GM21737 (cell line): ENCODE results near the gene CBX3.
A peak's percentile ranks its signal among the peaks of the same experiment; 100 is the strongest.
"Not testable (repeated sequence)": the region's sequence is repeated elsewhere in the genome, so short reads cannot be mapped to it uniquely, and the experiment has no call there.

Experiments used
- ATAC-seq: cut with Tn5 transposase; IDR thresholded peaks from one replicate; pipeline ENCODE4 v1.9.1; 2021; ENCODE audit warnings: mild to moderate bottlenecking, moderate library complexity; ENCODE audit not compliant: unreplicated experiment

CBX3 gene

GRCh38 chr7:26200444-26201246, 900 bp upstream of the CBX3 start, which contains the start of gene HNRNPA2B1:
Gene HNRNPA2B1, minus strand, starts transcription at chr7:26200746. Its CDS starts 169 bp downstream, at chr7:26200577.
- ATAC-seq = peak; percentile 55

GRCh38 chr7:26202019-26202990, 760 bp downstream of the CBX3 start:
- peak; percentile 8 for ATAC-seq

- ATAC-seq = no peak
Measured at GRCh38 chr7:26203016-26203415, 1.5 kb downstream of the CBX3 start.

- ATAC-seq = no peak
Measured at GRCh38 chr7:26208040-26208439, 6.5 kb downstream of the CBX3 start.

GRCh38 chr7:26212921-26213718, 11.6 kb downstream of the CBX3 start:
- ATAC-seq = no peak

GRCh38 chr7:26213807-26214515, 12.4 kb downstream of the CBX3 start:
- no peak for ATAC-seq

- no peak for ATAC-seq
Measured at GRCh38 chr7:26216049-26216448, 14.5 kb downstream of the CBX3 start.

GRCh38 chr7:26224359-26224758, 22.8 kb downstream of the CBX3 start:
- no peak for ATAC-seq

- no peak for ATAC-seq
Measured at GRCh38 chr7:26227987-26228386, 26.4 kb downstream of the CBX3 start.

- no peak for ATAC-seq
Measured at GRCh38 chr7:26233902-26234511, 32.5 kb downstream of the CBX3 start.

- no peak for ATAC-seq
Measured at GRCh38 chr7:26237035-26237807, 35.7 kb downstream of the CBX3 start.

- no peak for ATAC-seq
Measured at GRCh38 chr7:26238032-26238431, 36.5 kb downstream of the CBX3 start.

- no peak for ATAC-seq
Measured at GRCh38 chr7:26245150-26245549, 43.6 kb downstream of the CBX3 start.

GRCh38 chr7:26250239-26250638, 48.7 kb downstream of the CBX3 start:
- no peak for ATAC-seq

- not testable (repeated sequence) for ATAC-seq
Measured at GRCh38 chr7:26261866-26262265, 60.3 kb downstream of the CBX3 start.
